ENCODE data around the gene FAM163A.

DNA sequence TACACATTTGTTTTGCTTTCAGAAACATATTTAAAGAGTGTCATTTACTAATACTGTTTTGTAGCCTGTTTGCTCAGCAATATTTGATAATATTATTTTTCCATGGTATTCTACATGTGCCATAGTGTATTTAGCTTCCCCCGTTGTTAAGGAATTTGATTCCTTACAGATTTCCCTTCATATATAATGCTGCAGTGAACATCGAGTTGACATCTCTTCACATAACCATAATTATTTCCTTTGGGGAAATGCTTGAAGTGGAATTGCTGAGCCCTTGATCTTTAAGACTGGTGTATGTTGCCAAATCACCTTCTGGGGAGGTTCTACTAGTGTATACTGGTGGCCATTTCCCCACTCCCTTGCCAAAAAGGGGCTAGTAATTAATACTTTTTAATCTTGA is 42.6 kb downstream of the FAM163A start:
- TF ChIP-seq TAF1 (IDR thresholded peaks at IDR 0.05; ENCODE audit: borderline replicate concordance, insufficient read depth, low read length) (no peak), POLR2AphosphoS5 (IDR thresholded peaks at IDR 0.05; ENCODE audit: low read depth, low read length) (no peak), FOXP2 (optimal IDR thresholded peaks at IDR 0.05; ENCODE audit: borderline replicate concordance, extremely low read depth, extremely low read length, insufficient read depth) (no peak), SIN3A (IDR thresholded peaks at IDR 0.05; ENCODE audit: borderline replicate concordance, insufficient read depth, low read length) (no peak)
- TF ChIP-seq, protein P1, sequence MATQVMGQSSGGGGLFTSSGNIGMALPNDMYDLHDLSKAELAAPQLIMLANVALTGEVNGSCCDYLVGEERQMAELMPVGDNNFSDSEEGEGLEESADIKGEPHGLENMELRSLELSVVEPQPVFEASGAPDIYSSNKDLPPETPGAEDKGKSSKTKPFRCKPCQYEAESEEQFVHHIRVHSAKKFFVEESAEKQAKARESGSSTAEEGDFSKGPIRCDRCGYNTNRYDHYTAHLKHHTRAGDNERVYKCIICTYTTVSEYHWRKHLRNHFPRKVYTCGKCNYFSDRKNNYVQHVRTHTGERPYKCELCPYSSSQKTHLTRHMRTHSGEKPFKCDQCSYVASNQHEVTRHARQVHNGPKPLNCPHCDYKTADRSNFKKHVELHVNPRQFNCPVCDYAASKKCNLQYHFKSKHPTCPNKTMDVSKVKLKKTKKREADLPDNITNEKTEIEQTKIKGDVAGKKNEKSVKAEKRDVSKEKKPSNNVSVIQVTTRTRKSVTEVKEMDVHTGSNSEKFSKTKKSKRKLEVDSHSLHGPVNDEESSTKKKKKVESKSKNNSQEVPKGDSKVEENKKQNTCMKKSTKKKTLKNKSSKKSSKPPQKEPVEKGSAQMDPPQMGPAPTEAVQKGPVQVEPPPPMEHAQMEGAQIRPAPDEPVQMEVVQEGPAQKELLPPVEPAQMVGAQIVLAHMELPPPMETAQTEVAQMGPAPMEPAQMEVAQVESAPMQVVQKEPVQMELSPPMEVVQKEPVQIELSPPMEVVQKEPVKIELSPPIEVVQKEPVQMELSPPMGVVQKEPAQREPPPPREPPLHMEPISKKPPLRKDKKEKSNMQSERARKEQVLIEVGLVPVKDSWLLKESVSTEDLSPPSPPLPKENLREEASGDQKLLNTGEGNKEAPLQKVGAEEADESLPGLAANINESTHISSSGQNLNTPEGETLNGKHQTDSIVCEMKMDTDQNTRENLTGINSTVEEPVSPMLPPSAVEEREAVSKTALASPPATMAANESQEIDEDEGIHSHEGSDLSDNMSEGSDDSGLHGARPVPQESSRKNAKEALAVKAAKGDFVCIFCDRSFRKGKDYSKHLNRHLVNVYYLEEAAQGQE (IDR thresholded peaks at IDR 0.05; ENCODE audit: insufficient read depth in 1 of 2, low read depth in 2 of 2, low read length in 2 of 2): no peak
